Natural killer cell (primary cell): Measurements from ENCODE around the gene FAM131A. TPM values are rescaled to one million over a fixed set of nuclear protein-coding genes. Genes with fewer than 3 reads are reported as not detected.

Experiments
- ATAC-seq, 3 donors: fragments of 150-1000 bp in 2 of 3; fragments of 200-7000 bp in 1 of 3; cut with Tn5 transposase; 1 replicate in 1 of 3; 2 replicates in 2 of 3; pipeline ENCODE4 v1.10.0; 2021; ENCODE audit warnings: mild to moderate bottlenecking in 2 of 3, moderate library complexity in 2 of 3
- DNase-seq, 2 donors: peaks; one replicate each; pipeline versions ENCODE4 v3.0.0 to v3.0.0-alpha.2; 2013 to 2021; ENCODE audit warnings: mixed read lengths in 1 of 2
- H3K27ac ChIP-seq: one replicate; pipeline ENCODE4 v1.5.1; 2013; ENCODE audit warnings: mild to moderate bottlenecking, low read length
- H3K27me3 ChIP-seq: one replicate; pipeline ENCODE4 v1.6.1; 2013; ENCODE audit warnings: low read length; ENCODE audit not compliant: control insufficient read depth, insufficient read depth
- H3K36me3 ChIP-seq: one replicate; pipeline ENCODE4 v1.6.1; 2013; ENCODE audit warnings: low read length; ENCODE audit not compliant: control insufficient read depth, insufficient read depth
- H3K4me1 ChIP-seq: one replicate; pipeline ENCODE4 v1.6.1; 2013; ENCODE audit warnings: low read length; ENCODE audit not compliant: control insufficient read depth, insufficient read depth
- H3K4me3 ChIP-seq: one replicate; pipeline ENCODE4 v1.5.1; 2013; ENCODE audit warnings: low read length
- H3K9me3 ChIP-seq: one replicate; pipeline ENCODE4 v1.6.1; 2013; ENCODE audit warnings: low read length; ENCODE audit not compliant: control insufficient read depth, insufficient read depth
- H3K27ac Mint-ChIP-seq, 2 donors: one replicate each; pipeline ENCODE4 v1.8.0; 2022; ENCODE audit warnings: mild to moderate bottlenecking in 2 of 2, mixed read lengths in 2 of 2, moderate library complexity in 1 of 2
- H3K27me3 Mint-ChIP-seq, 2 donors: one replicate each; pipeline ENCODE4 v1.8.0; 2022; ENCODE audit warnings: low read depth in 2 of 2, mixed read lengths in 2 of 2
- H3K36me3 Mint-ChIP-seq: one replicate; pipeline ENCODE4 v1.8.0; 2022; ENCODE audit warnings: mixed read lengths
- H3K4me1 Mint-ChIP-seq, 2 donors: one replicate each; pipeline ENCODE4 v1.8.0; 2022; ENCODE audit warnings: mixed read lengths in 2 of 2
- H3K4me3 Mint-ChIP-seq: one replicate; pipeline ENCODE4 v1.8.0; 2022; ENCODE audit warnings: mild to moderate bottlenecking, moderate library complexity, mixed read lengths
- H3K9me3 Mint-ChIP-seq, 2 donors: one replicate each; pipeline ENCODE4 v1.8.0; 2022; ENCODE audit warnings: mixed read lengths in 2 of 2
- WGBS: methylation state at CpG from one replicate; pipeline ENCODE4 v1.1.7; 2013; ENCODE audit warnings: missing lambda C conversion rate; ENCODE audit not compliant: insufficient coverage; 5-methylcytosine and 5-hydroxymethylcytosine counted together
- intact Hi-C: fragments of 100-400 bp; cut with micrococcal nuclease; formaldehyde crosslinking; loops from one replicate; pipeline ENCODE4 v1.14.2; 2022
- total RNA-seq, 4 donors: library from RNA; stranded (reverse); fragments of 120-200 nt in 1 of 4; gene quantifications; one replicate each; pipeline versions ENCODE4 v1.2.3 to v1.2.4, GENCODE V29; 2013 to 2022
- TF ChIP-seq, protein P1 (sequence below): fragments of 200-600 bp; IDR thresholded peaks from one replicate; pipeline ENCODE4 v1.8.0; 2022; ENCODE audit warnings: antibody characterized with exemption

The FAM131A gene
- total RNA-seq, 3 donors from 2014 or later (not counting 1 experiment from before 2014, with no cell fraction given) = 6.9 to 8.8 (median 8.5) TPM

DNA sequence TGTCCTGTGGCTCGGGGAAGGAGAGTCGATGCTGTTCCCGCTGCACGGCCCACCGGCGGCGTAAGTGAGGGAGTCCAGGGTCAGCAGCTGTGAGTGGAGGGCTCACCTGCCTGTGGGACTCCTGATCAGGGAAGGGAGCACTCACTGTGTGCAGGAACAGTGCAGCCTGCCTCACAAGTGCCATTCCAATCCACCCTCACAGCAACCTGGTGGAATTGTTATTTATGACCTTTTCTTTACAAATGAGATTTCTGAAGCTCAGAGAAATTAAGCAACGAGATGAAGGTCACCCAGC lies 51.5 kb downstream of the FAM131A start:
- Mint-ChIP-seq H3K9me3 (no peaks in the 10 kb centered on the region), H3K4me1 (no peaks in the 10 kb centered on the region), H3K27ac (no peak overlapping the region), H3K36me3 (no peaks in the 10 kb centered on the region), H3K27me3 (peaks cover 0 to 29% of the 10 kb centered on the region in 2 donors), H3K4me3 (no peak overlapping the region)
- H3K27me3 ChIP-seq = no peaks in the 10 kb centered on the region
- no peak overlapping the region for H3K27ac ChIP-seq
- TF ChIP-seq, protein P1, sequence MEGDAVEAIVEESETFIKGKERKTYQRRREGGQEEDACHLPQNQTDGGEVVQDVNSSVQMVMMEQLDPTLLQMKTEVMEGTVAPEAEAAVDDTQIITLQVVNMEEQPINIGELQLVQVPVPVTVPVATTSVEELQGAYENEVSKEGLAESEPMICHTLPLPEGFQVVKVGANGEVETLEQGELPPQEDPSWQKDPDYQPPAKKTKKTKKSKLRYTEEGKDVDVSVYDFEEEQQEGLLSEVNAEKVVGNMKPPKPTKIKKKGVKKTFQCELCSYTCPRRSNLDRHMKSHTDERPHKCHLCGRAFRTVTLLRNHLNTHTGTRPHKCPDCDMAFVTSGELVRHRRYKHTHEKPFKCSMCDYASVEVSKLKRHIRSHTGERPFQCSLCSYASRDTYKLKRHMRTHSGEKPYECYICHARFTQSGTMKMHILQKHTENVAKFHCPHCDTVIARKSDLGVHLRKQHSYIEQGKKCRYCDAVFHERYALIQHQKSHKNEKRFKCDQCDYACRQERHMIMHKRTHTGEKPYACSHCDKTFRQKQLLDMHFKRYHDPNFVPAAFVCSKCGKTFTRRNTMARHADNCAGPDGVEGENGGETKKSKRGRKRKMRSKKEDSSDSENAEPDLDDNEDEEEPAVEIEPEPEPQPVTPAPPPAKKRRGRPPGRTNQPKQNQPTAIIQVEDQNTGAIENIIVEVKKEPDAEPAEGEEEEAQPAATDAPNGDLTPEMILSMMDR = no peak
- no peak for DNase-seq
- intact Hi-C loops = no loop called here
- no peak for ATAC-seq
- 85% methylated on average over 8 of the region's 8 CpGs for WGBS
- H3K4me1 ChIP-seq = no peaks in the 10 kb centered on the region
- H3K36me3 ChIP-seq = no peaks in the 10 kb centered on the region
- H3K9me3 ChIP-seq = no peaks in the 10 kb centered on the region
- no peak overlapping the region for H3K4me3 ChIP-seq

DNA sequence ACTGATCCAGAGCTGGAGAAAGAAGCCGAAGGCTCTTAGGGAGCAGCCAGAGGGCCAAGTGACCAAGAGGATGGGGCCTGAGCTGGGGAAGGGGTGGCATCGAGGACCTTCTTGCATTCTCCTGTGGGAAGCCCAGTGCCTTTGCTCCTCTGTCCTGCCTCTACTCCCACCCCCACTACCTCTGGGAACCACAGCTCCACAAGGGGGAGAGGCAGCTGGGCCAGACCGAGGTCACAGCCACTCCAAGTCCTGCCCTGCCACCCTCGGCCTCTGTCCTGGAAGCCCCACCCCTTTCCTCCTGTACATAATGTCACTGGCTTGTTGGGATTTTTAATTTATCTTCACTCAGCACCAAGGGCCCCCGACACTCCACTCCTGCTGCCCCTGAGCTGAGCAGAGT lies 52.0 kb downstream of the FAM131A start:
- Histone ChIP-seq H3K4me3 (no peak overlapping the region), H3K27me3 (no peaks in the 10 kb centered on the region), H3K9me3 (no peaks in the 10 kb centered on the region), H3K4me1 (no peaks in the 10 kb centered on the region), H3K27ac (no peak overlapping the region), H3K36me3 (no peaks in the 10 kb centered on the region)
- TF ChIP-seq, protein P1 = no peak
- Mint-ChIP-seq H3K4me1 (no peaks in the 10 kb centered on the region), H3K9me3 (no peaks in the 10 kb centered on the region), H3K27ac (no peak overlapping the region), H3K4me3 (no peak overlapping the region), H3K27me3 (peaks cover 0 to 26% of the 10 kb centered on the region in 2 donors), H3K36me3 (no peaks in the 10 kb centered on the region)
- ATAC-seq (no peak), DNase-seq (no peak)
- intact Hi-C loops = no loop called here
- 63% methylated on average over 3 of the region's 5 CpGs for WGBS

DNA sequence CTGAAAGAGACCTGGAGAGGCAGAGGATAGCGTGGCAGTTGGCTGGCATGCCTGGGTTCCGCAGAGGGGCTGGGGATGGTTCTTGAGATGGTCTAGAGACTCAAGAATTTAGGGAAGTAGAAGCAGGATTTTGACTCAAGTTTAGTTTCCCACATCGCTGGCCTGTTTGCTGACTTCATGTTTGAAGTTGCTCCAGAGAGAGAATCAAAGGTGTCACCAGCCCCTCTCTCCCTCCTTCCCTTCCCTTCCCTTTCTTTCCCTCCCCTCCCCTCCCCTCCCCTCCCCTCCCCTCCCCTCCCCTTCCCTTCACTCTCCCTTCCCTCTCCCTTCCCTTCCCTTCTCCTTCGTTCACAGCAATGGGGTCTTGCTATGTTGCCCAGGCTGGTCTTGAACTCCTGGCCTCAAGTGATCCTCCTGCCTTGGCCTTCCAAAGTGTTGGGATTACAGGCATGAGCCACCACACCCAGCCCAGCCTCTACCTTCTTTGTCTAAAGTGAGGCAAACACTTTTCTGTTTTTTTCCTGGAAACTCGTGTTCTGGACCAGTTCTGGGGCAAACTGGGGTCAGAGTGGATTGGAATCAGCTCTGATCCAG lies 52.6 kb downstream of the FAM131A start:
- no peak for DNase-seq
- no peak overlapping the region for H3K27ac ChIP-seq
- no peak overlapping the region for H3K4me3 ChIP-seq
- Mint-ChIP-seq H3K27me3 (peaks cover 0 to 23% of the 10 kb centered on the region in 2 donors), H3K4me1 (no peaks in the 10 kb centered on the region), H3K4me3 (no peak overlapping the region), H3K36me3 (no peaks in the 10 kb centered on the region), H3K27ac (no peak overlapping the region), H3K9me3 (no peaks in the 10 kb centered on the region)
- H3K36me3 ChIP-seq = no peaks in the 10 kb centered on the region
- ATAC-seq = no peak
- intact Hi-C loops = no loop called here
- TF ChIP-seq, protein P1 = no peak
- H3K4me1 ChIP-seq = no peaks in the 10 kb centered on the region
- 81% methylated on average over 4 of the region's 5 CpGs for WGBS
- H3K27me3 ChIP-seq = no peaks in the 10 kb centered on the region
- no peaks in the 10 kb centered on the region for H3K9me3 ChIP-seq

DNA sequence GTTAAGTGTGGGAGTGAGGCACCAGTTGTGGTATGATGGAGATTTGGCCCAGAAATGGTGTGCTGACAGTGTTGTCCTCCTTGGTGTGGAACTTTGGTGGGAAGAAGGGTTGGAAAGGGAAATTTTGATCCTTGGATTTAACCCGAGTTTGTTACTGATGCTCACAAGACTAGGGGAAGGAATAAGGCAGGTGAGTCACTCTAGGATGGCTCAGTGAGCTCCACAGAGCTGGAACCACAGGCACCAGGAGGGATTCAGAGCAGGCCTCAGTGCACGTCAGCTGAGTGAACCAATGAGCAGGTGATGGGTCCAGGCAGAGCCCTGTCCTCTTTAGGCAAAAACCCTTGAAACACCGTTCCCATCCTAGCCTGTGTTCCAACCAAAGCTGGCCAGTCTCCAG lies 53.9 kb downstream of the FAM131A start:
- Mint-ChIP-seq H3K27ac (no peak overlapping the region), H3K4me3 (no peak overlapping the region), H3K9me3 (no peaks in the 10 kb centered on the region), H3K36me3 (no peaks in the 10 kb centered on the region), H3K4me1 (no peaks in the 10 kb centered on the region), H3K27me3 (peaks cover 0 to 22% of the 10 kb centered on the region in 2 donors)
- no peak for DNase-seq
- no peaks in the 10 kb centered on the region for H3K4me1 ChIP-seq
- H3K27me3 ChIP-seq = no peaks in the 10 kb centered on the region
- no peak for ATAC-seq
- intact Hi-C loops = no loop called here
- no peak overlapping the region for H3K27ac ChIP-seq
- no peaks in the 10 kb centered on the region for H3K36me3 ChIP-seq
- 93% methylated on average over 3 of the region's 3 CpGs for WGBS
- no peak overlapping the region for H3K4me3 ChIP-seq
- TF ChIP-seq, protein P1 = no peak
- no peaks in the 10 kb centered on the region for H3K9me3 ChIP-seq
